ENCODE data around the gene TXNDC8. TPM values are rescaled to one million over a fixed set of nuclear protein-coding genes. Genes with fewer than 3 reads are reported as not detected.
A peak's percentile ranks its signal among the peaks of the same experiment; 100 is the strongest.

Gene TXNDC8
- total and polyA plus RNA-seq, 2 of the 13 experiments (the other 11 are each of a cell fraction or from before 2014, with no cell fraction given), result not detected

- TF ChIP-seq ZNF263 (CRISPR knock-in tag; IDR thresholded peaks at IDR 0.05) (0 out of 2 replicates have a peak, but pooled peaks have one; percentile 9), CC2D1A (CRISPR knock-in tag; IDR thresholded peaks at IDR 0.05) (no peak), IRX3 (CRISPR knock-in tag; IDR thresholded peaks at IDR 0.05; ENCODE audit: borderline replicate concordance, low read depth) (no peak), ZNF770 (CRISPR knock-in tag; IDR thresholded peaks at IDR 0.05) (no peak), ZBTB39 (CRISPR knock-in tag; IDR thresholded peaks at IDR 0.05) (0 out of 2 replicates have a peak, but pooled peaks have one; percentile 20), NR2C2 (CRISPR knock-in tag; IDR thresholded peaks at IDR 0.05; ENCODE audit: borderline replicate concordance) (peak; percentile 4; the same call in 1 of the 2 replicates), ERF (CRISPR knock-in tag; IDR thresholded peaks at IDR 0.05) (peak; percentile 19; the same call in 1 of the 2 replicates), HNF1B (CRISPR knock-in tag; IDR thresholded peaks at IDR 0.05) (peak; percentile 65), FOXP4 (CRISPR knock-in tag; IDR thresholded peaks at IDR 0.05) (0 out of 2 replicates have a peak, but pooled peaks have one; percentile 11), ZNF558 (CRISPR knock-in tag; IDR thresholded peaks at IDR 0.05; ENCODE audit: borderline replicate concordance) (0 out of 2 replicates have a peak, but pooled peaks have one; percentile 45), YEATS4 (CRISPR knock-in tag; IDR thresholded peaks at IDR 0.05; ENCODE audit: borderline replicate concordance) (peak; percentile 69), ZNF629 (CRISPR knock-in tag; conservative IDR thresholded peaks at IDR 0.05) (peak; percentile 75), MYC (CRISPR knock-in tag; IDR thresholded peaks at IDR 0.05; ENCODE audit: borderline replicate concordance) (peak; percentile 78), ZNF598 (CRISPR knock-in tag; IDR thresholded peaks at IDR 0.05; ENCODE audit: borderline replicate concordance) (no peak), ISL2 (CRISPR knock-in tag; IDR thresholded peaks at IDR 0.05) (no peak; the same call in 1 of the 2 replicates), ZNF329 (CRISPR knock-in tag; IDR thresholded peaks at IDR 0.05; ENCODE audit: low read depth) (no peak)
Observed at GRCh38 chr9:110255463-110256379, 81.9 kb downstream of the TXNDC8 start (continued).

Data from HepG2 (cell line).